Esophagus muscularis mucosa (tissue), 4 donors: ENCODE measurements around the gene XXYLT1. TPM values are rescaled to one million over a fixed set of nuclear protein-coding genes. Genes with fewer than 3 reads are reported as not detected.

Experiments used
- DNase-seq: peaks from one replicate; pipeline ENCODE4 v3.0.0-alpha.2; 2017; ENCODE audit errors: extremely low spot score
- H3K27ac ChIP-seq, 4 donors: fragments of 200-600 bp; sonication (generic); replicated peaks in 1 of 4; 1 replicate in 3 of 4; 2 replicates in 1 of 4; pipeline ENCODE4 v1.5.1; 2016 to 2019; ENCODE audit warnings: mild to moderate bottlenecking in 1 of 4
- H3K27me3 ChIP-seq, 4 donors: fragments of 200-600 bp; sonication (generic); one replicate each; pipeline versions ENCODE4 v1.5.1 to v1.6.0; 2016 to 2019
- H3K36me3 ChIP-seq, 4 donors: fragments of 200-600 bp; sonication (generic); one replicate each; pipeline ENCODE4 v1.5.1; 2016 to 2019
- H3K4me1 ChIP-seq, 4 donors: fragments of 200-600 bp; sonication (generic); one replicate each; pipeline ENCODE4 v1.5.1; 2016 to 2019
- H3K4me3 ChIP-seq, 4 donors: fragments of 200-600 bp; sonication (generic); 1 replicate in 2 of 4; 2 replicates in 2 of 4; pipeline ENCODE4 v1.5.1; 2016 to 2019; ENCODE audit warnings: mild to moderate bottlenecking in 4 of 4, moderate library complexity in 1 of 4
- H3K9me3 ChIP-seq, 4 donors: fragments of 200-600 bp; sonication (generic); 1 replicate in 3 of 4; 2 replicates in 1 of 4; pipeline ENCODE4 v1.5.1; 2016 to 2019
- CTCF ChIP-seq, 3 experiments: fragments of 200-600 bp in 2 of 3; fragments of 450-650 bp in 1 of 3; sonication (generic) in 2 of 3; IDR thresholded peaks; one replicate each; pipeline ENCODE4 v1.5.1; 2017 to 2019; ENCODE audit warnings: antibody characterized with exemption in 3 of 3, mild to moderate bottlenecking in 2 of 3, moderate library complexity in 1 of 3
- EP300 ChIP-seq: sonication (generic); formaldehyde crosslinking; IDR thresholded peaks from one replicate; pipeline ENCODE4 v1.6.1; 2017; ENCODE audit warnings: antibody characterized with exemption
- POLR2A ChIP-seq: fragments of 450-650 bp; IDR thresholded peaks from one replicate; pipeline ENCODE4 v1.6.1; 2017; ENCODE audit warnings: antibody characterized with exemption, moderate library complexity, mild to moderate bottlenecking, low read depth
- POLR2AphosphoS5 ChIP-seq, 2 donors: sonication (generic); formaldehyde crosslinking; IDR thresholded peaks; one replicate each; pipeline ENCODE4 v1.6.1; 2017; ENCODE audit warnings: antibody characterized with exemption in 2 of 2
- WGBS: methylation state at CpG from one replicate; pipeline ENCODE4 v1.1.5; 2018; 5-methylcytosine and 5-hydroxymethylcytosine counted together
- intact Hi-C: fragments of 100-400 bp; cut with DNase I; formaldehyde crosslinking; loops from one replicate; pipeline ENCODE4 v1.15.1; 2023
- small RNA-seq, 3 donors: library from RNA; depleted of rRNA; stranded (forward); fragments of <200 nt; gene quantifications; one replicate each; pipeline ENCODE3, GENCODE V24; 2016
- total RNA-seq, 4 donors: library from RNA; depleted of rRNA; stranded (reverse); fragments of >200 nt; gene quantifications; one replicate each; pipeline versions ENCODE4 v1.1.0 to v1.2.1, GENCODE V29; 2016

XXYLT1 gene
- total RNA-seq, 4 donors from 2014 or later, result 8.8 to 18.5 (median 13.9) TPM

- DNase-seq, result no peak
- WGBS, result 88% methylated on average over 6 of the region's 6 CpGs
These were observed 251.6 kb downstream of the XXYLT1 start for GRCh38 chr3:195019335-195019734.

More at GRCh38 chr3:195019335-195019734, 251.6 kb downstream of the XXYLT1 start:
- intact Hi-C loops, result no loop called here
- H3K4me1 ChIP-seq, result peaks cover 0 to 7% (median 2%) of the 10 kb centered on the region in 4 donors
- TF ChIP-seq EP300 (no peak), CTCF (IDR thresholded peaks at IDR 0.05) (no peak), POLR2A (no peak), POLR2AphosphoS5 (IDR thresholded peaks at IDR 0.05) (no peak)
- no peaks in the 10 kb centered on the region for H3K9me3 ChIP-seq
- H3K4me3 ChIP-seq, result no peak overlapping the region
- H3K27me3 ChIP-seq, result peaks cover 0 to 4% (median 0%) of the 10 kb centered on the region in 4 donors
- no peaks in the 10 kb centered on the region for H3K36me3 ChIP-seq
- no peak overlapping the region for H3K27ac ChIP-seq

Small RNA genes lying within 50 kb of the gene (small RNA-seq; reads per million reads assigned to genes)
- gene MIR3137, result 0 reads per million in 3 donors
- gene RN7SL36P, result 0 reads per million in 3 donors
- gene RNU6-25P, result 0 reads per million in 3 donors

Other genes with a start within 250 kb of the XXYLT1 start
- 10 to 100 TPM; 31.8 to 85.8 (median 43.9) TPM for gene ACAP2, start 171.9 kb upstream of the XXYLT1 start, total RNA-seq